Measurements from ENCODE around the gene ZNF471. TPM values are rescaled to one million over a fixed set of nuclear protein-coding genes. Genes with fewer than 3 reads are reported as not detected.
A peak's percentile ranks its signal among the peaks of the same experiment; 100 is the strongest.

The ZNF471 gene
- total RNA-seq, 1 donor from 2014 or later = 0.05 TPM

DNA sequence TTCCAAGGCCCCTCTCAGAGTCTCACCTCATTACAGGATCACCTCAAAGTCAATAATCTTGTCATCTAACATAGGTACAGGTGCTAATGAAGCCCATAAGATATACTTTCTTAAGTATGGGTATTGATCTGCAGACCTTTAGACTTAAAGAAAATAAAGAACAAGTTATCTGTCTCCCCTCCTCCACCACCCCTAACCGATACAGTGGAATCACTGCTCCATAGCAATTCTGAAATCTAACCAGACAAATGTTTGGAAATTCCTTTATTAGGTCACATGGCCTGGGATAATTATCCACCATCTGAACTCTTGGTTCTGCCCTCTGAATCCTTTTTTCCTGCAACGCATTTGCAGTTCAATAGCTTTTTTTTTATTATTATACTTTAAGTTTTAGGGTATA lies 55.1 kb downstream of the ZNF471 start:
- H3K27me3 Mint-ChIP-seq = no peaks in the 10 kb centered on the region
- no peak overlapping the region for H3K4me3 Mint-ChIP-seq
- no peak for DNase-seq (ENCODE audit: extremely low spot score, unreplicated experiment)
- no peaks in the 10 kb centered on the region for H3K4me1 Mint-ChIP-seq (ENCODE audit: unreplicated experiment)
- peaks cover 23% of the 10 kb centered on the region for H3K36me3 Mint-ChIP-seq
- no peaks in the 10 kb centered on the region for H3K9me3 Mint-ChIP-seq
- no peak overlapping the region for H3K27ac Mint-ChIP-seq
- TF ChIP-seq, protein P1, sequence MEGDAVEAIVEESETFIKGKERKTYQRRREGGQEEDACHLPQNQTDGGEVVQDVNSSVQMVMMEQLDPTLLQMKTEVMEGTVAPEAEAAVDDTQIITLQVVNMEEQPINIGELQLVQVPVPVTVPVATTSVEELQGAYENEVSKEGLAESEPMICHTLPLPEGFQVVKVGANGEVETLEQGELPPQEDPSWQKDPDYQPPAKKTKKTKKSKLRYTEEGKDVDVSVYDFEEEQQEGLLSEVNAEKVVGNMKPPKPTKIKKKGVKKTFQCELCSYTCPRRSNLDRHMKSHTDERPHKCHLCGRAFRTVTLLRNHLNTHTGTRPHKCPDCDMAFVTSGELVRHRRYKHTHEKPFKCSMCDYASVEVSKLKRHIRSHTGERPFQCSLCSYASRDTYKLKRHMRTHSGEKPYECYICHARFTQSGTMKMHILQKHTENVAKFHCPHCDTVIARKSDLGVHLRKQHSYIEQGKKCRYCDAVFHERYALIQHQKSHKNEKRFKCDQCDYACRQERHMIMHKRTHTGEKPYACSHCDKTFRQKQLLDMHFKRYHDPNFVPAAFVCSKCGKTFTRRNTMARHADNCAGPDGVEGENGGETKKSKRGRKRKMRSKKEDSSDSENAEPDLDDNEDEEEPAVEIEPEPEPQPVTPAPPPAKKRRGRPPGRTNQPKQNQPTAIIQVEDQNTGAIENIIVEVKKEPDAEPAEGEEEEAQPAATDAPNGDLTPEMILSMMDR (conservative IDR thresholded peaks at IDR 0.05) = no peak

DNA sequence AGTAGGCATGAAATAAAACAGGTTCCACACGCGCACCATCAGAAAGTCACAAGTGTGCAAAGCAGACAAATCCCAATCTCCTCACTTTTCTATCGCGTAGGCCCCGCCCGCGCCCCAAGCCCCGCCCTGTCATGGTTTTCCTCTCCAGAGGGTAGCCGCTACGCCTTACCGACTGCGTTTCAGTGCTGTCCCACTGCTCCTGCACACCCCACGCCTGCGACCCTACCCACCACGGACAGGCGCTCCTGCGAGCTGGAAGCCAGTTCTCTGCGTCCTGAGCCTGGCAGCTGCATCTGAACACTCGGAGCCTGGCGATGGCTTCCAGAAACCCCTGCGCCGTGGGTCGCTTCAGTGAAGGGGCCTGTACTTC lies 59.2 kb downstream of the ZNF471 start:
- peak overlapping the region; percentile 99 for H3K4me3 Mint-ChIP-seq
- no peaks in the 10 kb centered on the region for H3K4me1 Mint-ChIP-seq (ENCODE audit: unreplicated experiment)
- TF ChIP-seq, protein P1 (conservative IDR thresholded peaks at IDR 0.05) = no peak
- H3K27ac Mint-ChIP-seq = peak overlapping the region; percentile 92
- peaks cover 4% of the 10 kb centered on the region for H3K9me3 Mint-ChIP-seq
- DNase-seq (ENCODE audit: extremely low spot score, unreplicated experiment) = no peak
- peaks cover 49% of the 10 kb centered on the region for H3K36me3 Mint-ChIP-seq
- no peaks in the 10 kb centered on the region for H3K27me3 Mint-ChIP-seq

DNA sequence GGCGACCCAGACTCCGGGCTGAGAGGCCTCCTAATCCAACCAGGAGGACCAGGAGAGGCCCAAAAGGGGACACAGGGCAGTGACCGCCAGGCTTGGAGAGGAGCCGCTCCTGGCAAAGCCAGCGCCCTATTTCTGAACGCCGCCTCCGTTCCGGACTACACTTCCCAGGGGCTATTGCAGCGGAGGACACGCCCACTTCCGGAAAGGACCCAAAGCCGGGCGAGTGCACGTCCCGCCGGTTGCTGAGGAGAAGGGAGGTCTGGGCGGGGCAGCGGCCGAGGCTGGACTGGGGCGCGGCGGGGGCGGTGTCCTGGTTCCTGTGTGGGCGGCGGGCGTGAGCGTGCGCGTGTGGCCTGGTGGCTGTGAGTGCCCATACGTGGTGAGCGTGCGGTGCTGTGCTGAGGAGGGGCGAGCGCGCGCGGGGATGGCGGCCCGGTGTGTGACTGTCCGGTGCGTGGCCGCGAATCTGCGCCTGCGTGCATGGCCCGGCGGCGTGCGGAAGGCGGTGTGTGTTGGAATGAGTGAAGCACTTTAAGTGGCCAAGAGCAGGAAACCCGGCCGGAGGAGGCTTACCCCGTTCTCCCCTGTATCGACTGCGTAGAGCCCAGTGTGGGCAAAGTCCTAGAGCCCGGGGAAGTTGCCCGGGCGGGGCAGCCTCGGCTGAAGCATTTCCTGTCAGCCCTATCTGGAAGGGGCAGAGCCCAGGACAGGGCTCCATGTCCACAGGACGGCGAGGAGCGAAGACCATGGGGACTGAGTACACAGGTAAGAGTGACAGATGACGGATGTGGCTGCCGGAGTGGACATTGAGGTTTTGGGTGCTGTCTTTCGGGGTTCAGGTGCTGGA lies 59.8 kb downstream of the ZNF471 start, which contains the start of gene ZNF470:
ZNF470 (plus strand) TSS at position 195 of the 847 bp plus-strand sequence. CDS start 2,844 bp downstream, outside the sequence.
- H3K9me3 Mint-ChIP-seq = peaks cover 4% of the 10 kb centered on the region
- TF ChIP-seq, protein P1 (conservative IDR thresholded peaks at IDR 0.05) = no peak

DNA sequence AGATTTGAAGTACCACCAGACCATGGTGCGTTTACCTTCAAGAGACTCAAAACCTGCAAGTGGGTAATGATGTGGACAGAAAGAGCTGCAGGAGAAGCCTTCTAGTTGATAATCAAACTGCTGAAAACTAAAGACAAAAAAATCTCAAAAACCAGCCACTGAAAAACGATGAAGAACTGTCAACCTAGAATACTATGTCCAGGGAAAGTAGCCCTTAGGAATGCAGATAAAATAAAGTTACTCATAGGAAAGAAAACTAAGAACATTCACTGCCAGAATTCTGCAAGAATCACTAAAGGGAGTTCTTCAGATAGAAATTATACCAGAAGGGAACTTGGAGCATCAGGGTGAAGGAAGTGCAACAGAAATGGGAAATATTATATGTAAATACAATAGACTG lies 64.9 kb downstream of the ZNF471 start:
- Mint-ChIP-seq H3K9me3 (peaks cover 4% of the 10 kb centered on the region), H3K36me3 (peaks cover 79% of the 10 kb centered on the region), H3K27me3 (no peaks in the 10 kb centered on the region), H3K4me3 (no peak overlapping the region), H3K4me1 (ENCODE audit: unreplicated experiment) (no peaks in the 10 kb centered on the region), H3K27ac (no peak overlapping the region)
- TF ChIP-seq, protein P1 (conservative IDR thresholded peaks at IDR 0.05) = no peak
- no peak for DNase-seq (ENCODE audit: extremely low spot score, unreplicated experiment)

More for the DNA sequence above, 59.8 kb downstream of the ZNF471 start, which contains the start of gene ZNF470:
- Mint-ChIP-seq H3K27me3 (no peaks in the 10 kb centered on the region), H3K4me1 (ENCODE audit: unreplicated experiment) (no peaks in the 10 kb centered on the region), H3K36me3 (peaks cover 50% of the 10 kb centered on the region), H3K27ac (peak within 1 kb of the TSS; percentile 92), H3K4me3 (peak within 1 kb of the TSS; percentile 99)
- peak; percentile 92 for DNase-seq (ENCODE audit: extremely low spot score, unreplicated experiment)

DNA sequence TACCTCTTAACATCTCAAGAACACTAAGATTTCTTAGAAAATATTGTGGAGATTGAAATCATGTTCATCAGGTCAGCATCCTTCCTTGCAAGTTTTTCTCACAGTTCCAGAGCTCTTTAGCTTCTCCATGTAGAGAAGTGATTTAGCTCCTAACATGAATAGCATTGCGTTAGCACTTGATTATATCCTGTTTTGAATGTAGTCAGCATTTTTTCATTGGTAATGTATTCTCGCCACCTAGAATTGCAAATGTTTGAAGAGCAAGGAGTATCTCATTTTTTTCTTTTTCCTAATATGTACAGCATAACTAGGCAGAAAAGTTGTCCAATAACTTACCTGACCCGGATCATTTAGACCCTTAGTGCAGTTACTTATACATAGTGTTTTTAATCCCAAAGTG lies 66.3 kb downstream of the ZNF471 start:
- no peak for DNase-seq (ENCODE audit: extremely low spot score, unreplicated experiment)
- H3K4me3 Mint-ChIP-seq = no peak overlapping the region
- H3K36me3 Mint-ChIP-seq = peaks cover 80% of the 10 kb centered on the region
- H3K4me1 Mint-ChIP-seq (ENCODE audit: unreplicated experiment) = no peaks in the 10 kb centered on the region
- H3K9me3 Mint-ChIP-seq = peaks cover 11% of the 10 kb centered on the region
- H3K27me3 Mint-ChIP-seq = no peaks in the 10 kb centered on the region
- no peak overlapping the region for H3K27ac Mint-ChIP-seq
- TF ChIP-seq, protein P1 (conservative IDR thresholded peaks at IDR 0.05) = no peak

All from type B pancreatic cell (in vitro differentiated cells).